Endothelial cell of umbilical vein (primary cell): Measurements from ENCODE around the gene CELF5.

Source experiments
- CTCF ChIP-seq, 2 donors: IDR thresholded peaks; 1 replicate in 1 of 2; 2 replicates in 1 of 2; pipeline ENCODE4 v1.5.1; 2011; ENCODE audit warnings: low read length in 2 of 2, mild to moderate bottlenecking in 2 of 2, moderate library complexity in 2 of 2, control low read depth in 1 of 2, inconsistent platforms in 1 of 2, low read depth in 1 of 2; ENCODE audit not compliant: insufficient read depth in 1 of 2; ENCODE audit errors: extremely low read depth in 1 of 2
- EZH2 ChIP-seq: IDR thresholded peaks from 2 replicates; pipeline ENCODE4 v1.6.1; 2012; ENCODE audit warnings: borderline replicate concordance, low read depth, mild to moderate bottlenecking, moderate library complexity, low read length, inconsistent platforms; ENCODE audit not compliant: severe bottlenecking

DNA sequence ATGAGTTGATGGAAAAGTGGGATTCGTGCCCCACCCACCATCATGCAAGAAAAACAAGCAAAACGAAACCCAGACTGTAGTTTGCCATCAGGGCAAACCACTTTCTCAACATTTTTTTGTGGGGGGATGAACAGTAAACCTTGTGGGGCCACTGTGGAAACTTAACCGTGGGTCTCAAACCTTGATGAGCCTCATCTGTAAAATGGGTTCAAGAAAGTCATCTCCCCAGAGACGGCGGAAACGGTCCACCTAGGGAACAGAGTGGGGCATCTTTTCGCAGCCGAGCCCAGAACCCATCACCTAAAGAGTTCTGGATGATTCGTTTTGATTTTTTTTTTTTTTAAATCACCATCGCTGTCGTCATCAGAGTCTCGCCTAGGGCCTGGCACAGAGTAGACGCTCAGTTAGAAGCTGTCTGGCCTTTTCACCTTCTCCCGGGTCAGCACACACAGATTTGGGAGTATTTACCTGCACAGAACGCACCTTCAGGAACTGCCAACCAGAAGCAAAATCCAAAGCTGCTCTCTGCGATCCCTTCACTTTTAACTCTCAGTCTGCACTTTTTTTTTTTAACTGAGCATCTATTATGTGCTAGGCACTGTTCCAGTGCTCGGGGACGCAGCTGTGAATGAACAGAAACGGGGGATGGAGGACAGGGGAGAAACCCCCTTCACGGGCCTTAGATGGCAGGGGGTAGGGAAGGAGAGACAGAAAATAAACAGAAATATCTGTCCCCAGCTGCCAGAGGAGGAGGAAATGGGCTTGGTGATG lies 69.8 kb downstream of the CELF5 start:
- TF ChIP-seq EZH2 (no peak), CTCF (IDR thresholded peaks at IDR 0.05; ENCODE audit: extremely low read depth in 1 of 2, insufficient read depth in 1 of 2, low read depth in 1 of 2, low read length in 2 of 2) (no peak)
